Activated CD8-positive, alpha-beta T cell treated with anti-CD3 and anti-CD28 coated beads for 36 hours (primary cell): ENCODE data around the gene TMPRSS9. TPM values are rescaled to one million over a fixed set of nuclear protein-coding genes. Genes with fewer than 3 reads are reported as not detected.

Experiments used
- ATAC-seq: fragments of 200-7000 bp; cut with Tn5 transposase; one replicate; pipeline ENCODE4 v1.10.0; 2021; ENCODE audit warnings: mild to moderate bottlenecking, moderate library complexity
- CTCF ChIA-PET: fragments of 350-600 bp; sonication (Branson Sonifier 250); formaldehyde crosslinking; loops from one replicate; lab custom pipeline; 2021; ENCODE audit warnings: antibody characterized with exemption; lab: Charles Lee
- POLR2A ChIA-PET: fragments of 350-600 bp; sonication (Branson Sonifier 250); formaldehyde crosslinking; loops from one replicate; lab custom pipeline; 2021; ENCODE audit warnings: antibody characterized with exemption; lab: Charles Lee
- DNase-seq: peaks from one replicate; pipeline ENCODE4 v3.0.0-alpha.2; 2020
- H3K27ac Mint-ChIP-seq: one replicate; pipeline ENCODE4 v1.8.0; 2021; ENCODE audit warnings: mild to moderate bottlenecking, mixed read lengths
- H3K27me3 Mint-ChIP-seq: one replicate; pipeline ENCODE4 v1.8.0; 2021; ENCODE audit warnings: mixed read lengths
- H3K36me3 Mint-ChIP-seq: one replicate; pipeline ENCODE4 v1.8.0; 2021; ENCODE audit warnings: low read depth, mixed read lengths
- H3K4me1 Mint-ChIP-seq: one replicate; pipeline ENCODE4 v1.8.0; 2021; ENCODE audit warnings: low read depth, mixed read lengths
- H3K4me3 Mint-ChIP-seq: one replicate; pipeline ENCODE4 v1.8.0; 2021; ENCODE audit warnings: mild to moderate bottlenecking, moderate library complexity, mixed read lengths
- H3K9me3 Mint-ChIP-seq: one replicate; pipeline ENCODE4 v1.8.0; 2021; ENCODE audit warnings: mixed read lengths
- intact Hi-C: fragments of 100-400 bp; cut with micrococcal nuclease; formaldehyde crosslinking; loops from one replicate; pipeline ENCODE4 v1.10.0; 2022
- total RNA-seq, 2 experiments: library from RNA; stranded (reverse); gene quantifications; one replicate each; pipeline ENCODE4 v1.2.3, GENCODE V29; 2021
- TF ChIP-seq, protein P1 (sequence below): fragments of 200-600 bp; IDR thresholded peaks from one replicate; pipeline ENCODE4 v1.8.0; 2022; ENCODE audit warnings: antibody characterized with exemption, mild to moderate bottlenecking

TMPRSS9 gene
- total RNA-seq, 2 experiments from 2014 or later = not detected

DNA sequence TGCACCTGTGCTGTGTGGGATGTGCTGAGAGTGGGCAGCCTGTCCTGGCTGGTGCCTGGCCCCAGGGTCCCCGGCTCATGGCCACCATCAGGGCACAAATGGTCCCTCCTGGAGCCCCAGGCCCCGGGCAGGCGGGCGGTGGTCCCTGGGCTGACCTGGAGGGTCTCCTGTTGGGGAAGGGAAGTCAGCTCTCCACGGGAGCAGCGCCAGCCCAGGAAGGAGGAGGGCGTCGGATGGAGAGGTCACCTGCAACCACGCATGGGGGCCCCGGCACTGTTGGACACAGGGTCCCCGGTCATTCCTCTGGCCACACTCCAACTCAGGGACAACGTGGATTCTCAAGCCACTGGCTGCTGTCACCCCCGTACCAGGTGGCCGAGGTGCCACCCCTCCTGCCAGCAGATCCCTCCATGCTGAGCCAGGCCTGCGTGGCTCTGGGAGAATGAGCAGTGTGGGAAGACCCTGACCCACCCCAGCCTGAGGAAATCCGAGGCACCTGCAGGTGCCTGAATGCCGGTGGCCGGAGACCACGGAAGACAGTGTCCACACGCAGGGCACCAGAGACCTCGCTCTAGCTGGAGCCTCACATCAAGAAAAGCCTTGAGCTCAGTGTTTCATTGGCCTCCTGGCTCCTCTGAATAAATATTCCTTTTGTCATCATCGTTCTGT is 83.2 kb downstream of the TMPRSS9 start:
- ATAC-seq = no peak
- TF ChIP-seq, protein P1, sequence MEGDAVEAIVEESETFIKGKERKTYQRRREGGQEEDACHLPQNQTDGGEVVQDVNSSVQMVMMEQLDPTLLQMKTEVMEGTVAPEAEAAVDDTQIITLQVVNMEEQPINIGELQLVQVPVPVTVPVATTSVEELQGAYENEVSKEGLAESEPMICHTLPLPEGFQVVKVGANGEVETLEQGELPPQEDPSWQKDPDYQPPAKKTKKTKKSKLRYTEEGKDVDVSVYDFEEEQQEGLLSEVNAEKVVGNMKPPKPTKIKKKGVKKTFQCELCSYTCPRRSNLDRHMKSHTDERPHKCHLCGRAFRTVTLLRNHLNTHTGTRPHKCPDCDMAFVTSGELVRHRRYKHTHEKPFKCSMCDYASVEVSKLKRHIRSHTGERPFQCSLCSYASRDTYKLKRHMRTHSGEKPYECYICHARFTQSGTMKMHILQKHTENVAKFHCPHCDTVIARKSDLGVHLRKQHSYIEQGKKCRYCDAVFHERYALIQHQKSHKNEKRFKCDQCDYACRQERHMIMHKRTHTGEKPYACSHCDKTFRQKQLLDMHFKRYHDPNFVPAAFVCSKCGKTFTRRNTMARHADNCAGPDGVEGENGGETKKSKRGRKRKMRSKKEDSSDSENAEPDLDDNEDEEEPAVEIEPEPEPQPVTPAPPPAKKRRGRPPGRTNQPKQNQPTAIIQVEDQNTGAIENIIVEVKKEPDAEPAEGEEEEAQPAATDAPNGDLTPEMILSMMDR = no peak
- intact Hi-C loops = no loop called here
- Mint-ChIP-seq H3K36me3 (peaks cover 22% of the 10 kb centered on the region), H3K4me3 (no peak overlapping the region), H3K27me3 (no peaks in the 10 kb centered on the region), H3K27ac (no peak overlapping the region), H3K9me3 (no peaks in the 10 kb centered on the region), H3K4me1 (peaks cover 17% of the 10 kb centered on the region)
- DNase-seq = no peak
- POLR2A ChIA-PET = interaction anchor here (1.0 to 1.7 kb wide), 4 partner anchors 13 to 15 kb away, joined by 3 to 6 read pairs (median 3); partner anchors contain the start of gene TIMM13
- CTCF ChIA-PET = no interaction called here

GRCh38 chr19:2443785-2444182 is 83.7 kb downstream of the TMPRSS9 start:
- CTCF ChIA-PET = no interaction called here
- no peak for DNase-seq
- POLR2A ChIA-PET = interaction anchor here (1.2 to 1.7 kb wide), 4 partner anchors 10 to 16 kb away, joined by 3 to 6 read pairs (median 4); partner anchors contain the start of gene TIMM13

DNA sequence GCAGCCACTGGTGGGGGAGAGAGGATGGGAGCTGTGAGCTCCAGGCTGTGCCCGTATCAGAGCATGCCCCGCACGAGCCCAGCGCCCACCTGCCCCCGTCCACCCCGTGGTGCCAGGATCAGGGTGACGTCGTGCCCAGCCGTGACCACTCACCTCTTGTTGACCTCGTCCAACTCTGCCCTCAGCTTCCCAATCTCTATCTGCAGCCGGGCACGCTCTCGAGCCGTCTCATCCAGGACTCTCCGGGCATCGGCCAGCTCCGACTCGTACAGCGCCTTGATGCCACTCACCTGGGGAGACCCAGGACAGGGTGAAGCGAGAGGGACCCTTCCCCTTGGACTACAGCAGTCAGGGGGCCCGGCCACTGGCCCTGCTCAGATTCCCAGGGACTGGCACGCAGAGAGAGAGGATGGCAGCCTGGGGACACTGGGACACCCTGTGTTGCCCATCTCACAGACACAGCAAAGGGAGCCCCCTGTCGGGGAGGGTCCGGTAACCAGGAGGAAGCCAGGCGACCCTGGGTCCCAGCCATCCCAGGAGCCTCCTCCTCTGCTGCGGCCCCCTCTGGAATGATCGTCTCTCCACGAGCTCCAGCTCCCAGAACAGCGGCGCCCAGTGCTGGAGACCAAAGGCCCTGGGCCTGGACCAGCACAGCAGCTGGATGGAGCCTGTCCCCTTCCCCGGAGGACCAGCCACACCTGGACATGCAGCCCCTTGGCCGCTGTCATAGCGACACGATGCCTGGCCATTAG is 84.4 kb downstream of the TMPRSS9 start:
- CTCF ChIA-PET = interaction anchor here (0.9 kb wide), 1 partner anchor 193 kb away, joined by 3 read pairs; no protein-coding TSS in a partner anchor
- Mint-ChIP-seq H3K36me3 (peaks cover 23% of the 10 kb centered on the region), H3K9me3 (no peaks in the 10 kb centered on the region), H3K4me1 (peaks cover 19% of the 10 kb centered on the region), H3K27ac (no peak overlapping the region), H3K4me3 (no peak overlapping the region), H3K27me3 (no peaks in the 10 kb centered on the region)
- no peak for ATAC-seq
- POLR2A ChIA-PET = interaction anchor here (1.2 to 1.7 kb wide), 3 partner anchors 9 to 13 kb away, joined by 3 to 4 read pairs (median 3); no protein-coding TSS in a partner anchor
- DNase-seq = no peak
- intact Hi-C loops = no loop called here
- TF ChIP-seq, protein P1 = no peak

More at GRCh38 chr19:2443785-2444182, 83.7 kb downstream of the TMPRSS9 start:
- no peak overlapping the region for H3K27ac Mint-ChIP-seq
- peaks cover 19% of the 10 kb centered on the region for H3K4me1 Mint-ChIP-seq
- no peak for ATAC-seq
- H3K9me3 Mint-ChIP-seq = no peaks in the 10 kb centered on the region
- no peaks in the 10 kb centered on the region for H3K27me3 Mint-ChIP-seq
- no peak overlapping the region for H3K4me3 Mint-ChIP-seq
- intact Hi-C loops = no loop called here
- TF ChIP-seq, protein P1 = no peak
- peaks cover 23% of the 10 kb centered on the region for H3K36me3 Mint-ChIP-seq

- peak; percentile 70 for DNase-seq
- CTCF ChIA-PET = no interaction called here
- peak overlapping the region; percentile 35 for H3K27ac Mint-ChIP-seq
Measured at GRCh38 chr19:2446381-2446780, 86.3 kb downstream of the TMPRSS9 start.

More at GRCh38 chr19:2446381-2446780, 86.3 kb downstream of the TMPRSS9 start:
- POLR2A ChIA-PET = interaction anchor here (0.7 to 1.4 kb wide), 5 partner anchors 10 to 153 kb away, joined by 3 to 5 read pairs (median 3); partner anchors contain the start of gene TIMM13
- peak; percentile 77 for ATAC-seq
- peak overlapping the region; percentile 52 for H3K4me3 Mint-ChIP-seq
- no peaks in the 10 kb centered on the region for H3K9me3 Mint-ChIP-seq
- peaks cover 26% of the 10 kb centered on the region for H3K4me1 Mint-ChIP-seq
- TF ChIP-seq, protein P1 = no peak
- peaks cover 24% of the 10 kb centered on the region for H3K36me3 Mint-ChIP-seq
- no peaks in the 10 kb centered on the region for H3K27me3 Mint-ChIP-seq
- intact Hi-C loops = no loop called here
